Mesenchymal stem cell (in vitro differentiated cells and primary cell): ENCODE results near the gene MACROD2.

ENCODE experiments used
- DNase-seq: peaks from one replicate; pipeline ENCODE4 v3.0.0-alpha.2; 2013
- H2AFZ ChIP-seq: one replicate; pipeline ENCODE4 v1.6.1; 2013; ENCODE audit warnings: low read depth, mild to moderate bottlenecking, control low read depth, inconsistent platforms, low read length, moderate library complexity
- H2AK5ac ChIP-seq: 2 replicates; pipeline ENCODE4 v1.6.1; 2013; ENCODE audit warnings: low read length, moderate library complexity, mild to moderate bottlenecking, inconsistent platforms; ENCODE audit not compliant: severe bottlenecking
- H2BK120ac ChIP-seq: one replicate; pipeline ENCODE4 v1.6.1; 2013; ENCODE audit warnings: low read depth, mild to moderate bottlenecking, inconsistent platforms, low read length, moderate library complexity
- H2BK12ac ChIP-seq, 2 experiments: one replicate each; pipeline ENCODE4 v1.6.1; 2013; ENCODE audit warnings: inconsistent platforms in 2 of 2, low read length in 2 of 2, mild to moderate bottlenecking in 2 of 2, moderate library complexity in 2 of 2, control low read depth in 1 of 2
- H2BK15ac ChIP-seq: one replicate; pipeline ENCODE4 v1.6.1; 2013; ENCODE audit warnings: mild to moderate bottlenecking, low read depth, inconsistent platforms; ENCODE audit not compliant: poor library complexity, severe bottlenecking
- H2BK5ac ChIP-seq: 2 replicates; pipeline ENCODE4 v1.6.1; 2013; ENCODE audit warnings: low read depth, mild to moderate bottlenecking, low read length, control low read depth, inconsistent platforms; ENCODE audit not compliant: poor library complexity, severe bottlenecking
- H3K14ac ChIP-seq, 2 experiments: one replicate each; pipeline ENCODE4 v1.6.1; 2013; ENCODE audit warnings: inconsistent platforms in 2 of 2, low read length in 2 of 2, control low read depth in 1 of 2, mild to moderate bottlenecking in 1 of 2, moderate library complexity in 1 of 2
- H3K18ac ChIP-seq, 2 experiments: one replicate each; pipeline ENCODE4 v1.6.1; 2013; ENCODE audit warnings: inconsistent platforms in 2 of 2, low read length in 2 of 2, control low read depth in 1 of 2, low read depth in 1 of 2, mild to moderate bottlenecking in 1 of 2
- H3K23ac ChIP-seq, 2 experiments: one replicate each; pipeline ENCODE4 v1.6.1; 2013; ENCODE audit warnings: inconsistent platforms in 2 of 2, low read length in 2 of 2, mild to moderate bottlenecking in 2 of 2, moderate library complexity in 2 of 2, control low read depth in 1 of 2
- H3K27ac ChIP-seq: 2 replicates; pipeline ENCODE4 v1.5.1; 2013; ENCODE audit warnings: mild to moderate bottlenecking, moderate library complexity, low read length, control low read depth, inconsistent platforms; ENCODE audit not compliant: poor library complexity, severe bottlenecking
- H3K27me3 ChIP-seq, 2 experiments: 2 replicates each; pipeline versions ENCODE4 v1.6.1 to v1.7.0; 2013; ENCODE audit warnings: low read length in 2 of 2, mild to moderate bottlenecking in 2 of 2, moderate library complexity in 2 of 2, control low read depth in 1 of 2, inconsistent platforms in 1 of 2; ENCODE audit not compliant: control insufficient read depth in 1 of 2, insufficient read depth in 1 of 2
- H3K36me3 ChIP-seq, 2 experiments: 2 replicates each; pipeline versions ENCODE4 v1.6.1 to v1.7.0; 2013; ENCODE audit warnings: low read length in 2 of 2, control low read depth in 1 of 2, inconsistent platforms in 1 of 2, low read depth in 1 of 2, mild to moderate bottlenecking in 1 of 2; ENCODE audit not compliant: insufficient read depth in 2 of 2, control insufficient read depth in 1 of 2
- H3K4ac ChIP-seq, 2 experiments: one replicate each; pipeline ENCODE4 v1.6.1; 2013; ENCODE audit warnings: inconsistent platforms in 2 of 2, low read length in 2 of 2, mild to moderate bottlenecking in 2 of 2, moderate library complexity in 2 of 2, control low read depth in 1 of 2, low read depth in 1 of 2
- H3K4me1 ChIP-seq: 2 replicates; pipeline ENCODE4 v1.6.1; 2013; ENCODE audit warnings: low read depth, low read length, control low read depth; ENCODE audit not compliant: control insufficient read depth, insufficient read depth
- H3K4me2 ChIP-seq: 2 replicates; pipeline ENCODE4 v1.6.1; 2013; ENCODE audit warnings: low read length, mild to moderate bottlenecking, inconsistent platforms; ENCODE audit not compliant: poor library complexity, severe bottlenecking
- H3K4me3 ChIP-seq, 2 experiments: 2 replicates each; pipeline versions ENCODE4 v1.5.1 to v1.7.0; 2013; ENCODE audit warnings: low read length in 2 of 2, mild to moderate bottlenecking in 2 of 2, control low read depth in 1 of 2, low read depth in 1 of 2; ENCODE audit not compliant: insufficient read depth in 1 of 2
- H3K79me1 ChIP-seq: replicated peaks from 2 replicates; pipeline ENCODE4 v1.6.1; 2013; ENCODE audit warnings: mild to moderate bottlenecking, control low read depth, low read length, inconsistent platforms; ENCODE audit not compliant: poor library complexity, severe bottlenecking
- H3K9ac ChIP-seq: 2 replicates; pipeline ENCODE4 v1.7.0; 2013; ENCODE audit warnings: mild to moderate bottlenecking, low read length, moderate library complexity
- H3K9me3 ChIP-seq: 2 replicates; pipeline ENCODE4 v1.7.0; 2013; ENCODE audit warnings: mild to moderate bottlenecking, low read length; ENCODE audit not compliant: control insufficient read depth
- H4K8ac ChIP-seq: one replicate; pipeline ENCODE4 v1.6.1; 2013; ENCODE audit warnings: inconsistent platforms, mild to moderate bottlenecking, low read length, moderate library complexity
- H4K91ac ChIP-seq: one replicate; pipeline ENCODE4 v1.6.1; 2013; ENCODE audit warnings: mild to moderate bottlenecking, low read length, inconsistent platforms
- WGBS: methylation state at CpG from one replicate; pipeline ENCODE4 v1.1.7; 2013; ENCODE audit warnings: mixed read lengths; 5-methylcytosine and 5-hydroxymethylcytosine counted together

Gene MACROD2

GRCh38 chr20:14709439-14709838, 714.1 kb downstream of the MACROD2 start:
- H2BK120ac ChIP-seq, result no peak overlapping the region
- no peaks in the 10 kb centered on the region for H3K79me1 ChIP-seq
- 100% methylated on average over 1 of the region's 2 CpGs for WGBS
- no peak overlapping the region for H4K91ac ChIP-seq
- no peak overlapping the region for H3K14ac ChIP-seq
- H2AFZ ChIP-seq, result no peak overlapping the region
- H3K18ac ChIP-seq, result no peak overlapping the region
- no peak overlapping the region for H3K27ac ChIP-seq
- H2BK15ac ChIP-seq, result no peak overlapping the region
- H3K9ac ChIP-seq, result no peak overlapping the region
- no peak for DNase-seq
- no peaks in the 10 kb centered on the region for H3K27me3 ChIP-seq
- peaks cover 2% of the 10 kb centered on the region for H3K4me1 ChIP-seq
- H3K23ac ChIP-seq, result no peak overlapping the region
- no peak overlapping the region for H2BK12ac ChIP-seq
- H3K4me3 ChIP-seq, result no peak overlapping the region
- H3K4me2 ChIP-seq, result no peak overlapping the region
- no peak overlapping the region for H2AK5ac ChIP-seq
- no peaks in the 10 kb centered on the region for H3K36me3 ChIP-seq
- H2BK5ac ChIP-seq, result no peak overlapping the region
- H4K8ac ChIP-seq, result no peak overlapping the region
- H3K4ac ChIP-seq, result no peak overlapping the region
- H3K9me3 ChIP-seq, result no peaks in the 10 kb centered on the region

- Histone ChIP-seq H3K27ac (no peak overlapping the region), H3K9ac (no peak overlapping the region), H2AK5ac (no peak overlapping the region), H3K4ac (no peak overlapping the region), H4K8ac (no peak overlapping the region), H3K36me3 (no peaks in the 10 kb centered on the region), H2BK15ac (no peak overlapping the region), H2BK5ac (no peak overlapping the region), H2BK12ac (no peak overlapping the region), H2AFZ (no peak overlapping the region), H2BK120ac (no peak overlapping the region), H3K4me2 (no peak overlapping the region), H3K14ac (no peak overlapping the region), H3K18ac (no peak overlapping the region), H3K4me1 (peaks cover 2% of the 10 kb centered on the region), H3K23ac (no peak overlapping the region), H3K79me1 (no peaks in the 10 kb centered on the region), H3K9me3 (no peaks in the 10 kb centered on the region), H4K91ac (no peak overlapping the region), H3K4me3 (no peak overlapping the region), H3K27me3 (no peaks in the 10 kb centered on the region)
- no peak for DNase-seq
- WGBS, result 90% methylated on average over 2 of the region's 2 CpGs
Measured at GRCh38 chr20:14710951-14711350, 715.6 kb downstream of the MACROD2 start.

DNA sequence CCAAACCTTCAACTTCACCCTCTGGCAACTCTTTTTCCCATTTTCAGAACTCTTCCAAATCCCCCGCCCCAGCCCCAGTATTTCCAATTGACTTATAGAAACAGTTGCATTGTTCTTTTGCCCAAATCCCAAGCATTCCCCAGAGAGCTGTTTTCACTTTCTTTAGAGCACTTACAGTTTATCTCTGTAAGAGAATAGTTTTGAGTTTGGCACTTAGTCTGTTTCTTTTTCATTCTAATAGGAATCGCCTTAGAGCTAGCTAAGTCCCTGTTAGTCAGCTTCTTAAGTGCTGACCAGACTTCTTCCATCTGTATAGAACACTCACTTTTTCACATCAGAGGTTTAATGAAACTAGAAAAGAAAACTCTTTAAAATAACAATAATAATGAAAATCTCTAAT, 716.3 kb downstream of the MACROD2 start:
- Histone ChIP-seq H3K4ac (no peak overlapping the region), H2BK120ac (no peak overlapping the region), H4K91ac (no peak overlapping the region), H3K9ac (no peak overlapping the region), H2AK5ac (no peak overlapping the region), H3K4me1 (peaks cover 2% of the 10 kb centered on the region), H2BK12ac (no peak overlapping the region), H3K79me1 (no peaks in the 10 kb centered on the region), H2BK15ac (no peak overlapping the region), H3K27ac (no peak overlapping the region), H3K14ac (no peak overlapping the region), H2BK5ac (no peak overlapping the region), H2AFZ (no peak overlapping the region), H3K27me3 (no peaks in the 10 kb centered on the region), H3K23ac (no peak overlapping the region), H4K8ac (no peak overlapping the region), H3K9me3 (no peaks in the 10 kb centered on the region), H3K4me2 (no peak overlapping the region), H3K36me3 (no peaks in the 10 kb centered on the region), H3K4me3 (no peak overlapping the region), H3K18ac (no peak overlapping the region)
- DNase-seq, result peak; percentile 43
- WGBS, result no CpG with 5 or more reads among the region's 2 CpGs

DNA sequence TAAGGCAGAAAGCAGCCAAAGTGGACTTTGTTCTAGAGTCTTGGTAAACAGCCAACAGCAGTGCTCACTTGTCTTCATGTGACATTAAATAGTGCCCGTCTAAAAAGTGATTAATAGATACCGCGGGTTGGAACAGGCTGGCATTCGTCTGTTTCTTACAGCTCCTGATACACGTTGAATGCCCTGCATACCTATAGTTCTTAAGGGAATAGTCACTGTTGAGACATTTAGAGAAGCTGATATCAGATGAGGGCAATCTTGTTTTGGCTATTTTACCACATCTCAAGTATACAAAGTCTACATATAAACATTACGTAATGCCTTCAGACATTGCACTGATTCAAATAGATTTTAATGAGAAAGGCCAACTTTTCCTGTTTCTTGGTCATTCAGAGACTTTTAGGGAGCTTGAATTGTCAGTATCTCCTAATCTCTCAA, 717.0 kb downstream of the MACROD2 start:
- H3K14ac ChIP-seq, result no peak overlapping the region
- WGBS, result 11% methylated on average over 4 of the region's 6 CpGs

More for the DNA sequence above, 717.0 kb downstream of the MACROD2 start:
- H2BK12ac ChIP-seq, result no peak overlapping the region
- no peak overlapping the region for H2BK120ac ChIP-seq
- H3K23ac ChIP-seq, result no peak overlapping the region
- no peak overlapping the region for H2BK15ac ChIP-seq
- H3K79me1 ChIP-seq, result no peaks in the 10 kb centered on the region
- no peak overlapping the region for H3K18ac ChIP-seq
- H3K4me1 ChIP-seq, result no peaks in the 10 kb centered on the region
- peak; percentile 80 for DNase-seq
- no peaks in the 10 kb centered on the region for H3K36me3 ChIP-seq
- H3K9ac ChIP-seq, result no peak overlapping the region
- no peak overlapping the region for H4K8ac ChIP-seq
- no peak overlapping the region for H3K4ac ChIP-seq
- H3K9me3 ChIP-seq, result no peaks in the 10 kb centered on the region
- H4K91ac ChIP-seq, result no peak overlapping the region
- no peak overlapping the region for H3K27ac ChIP-seq
- H3K27me3 ChIP-seq, result no peaks in the 10 kb centered on the region
- no peak overlapping the region for H2BK5ac ChIP-seq
- no peak overlapping the region for H3K4me2 ChIP-seq
- no peak overlapping the region for H3K4me3 ChIP-seq
- no peak overlapping the region for H2AK5ac ChIP-seq
- H2AFZ ChIP-seq, result no peak overlapping the region
